Body of pancreas (tissue), 4 donors: ENCODE measurements around the gene MYH7.

Experiments
- POLR2A ChIP-seq, 3 donors: fragments of 450-650 bp; IDR thresholded peaks; one replicate each; pipeline ENCODE4 v1.6.1; 2016; ENCODE audit warnings: antibody characterized with exemption in 3 of 3, mild to moderate bottlenecking in 2 of 3
- TF ChIP-seq, protein P1 (sequence below), 7 experiments: fragments of 450-650 bp in 4 of 7; fragments of 200-600 bp in 3 of 7; sonication (generic) in 3 of 7; IDR thresholded peaks; one replicate each; pipeline ENCODE4 v1.5.1; 2016 to 2019; ENCODE audit warnings: antibody characterized with exemption in 7 of 7

DNA sequence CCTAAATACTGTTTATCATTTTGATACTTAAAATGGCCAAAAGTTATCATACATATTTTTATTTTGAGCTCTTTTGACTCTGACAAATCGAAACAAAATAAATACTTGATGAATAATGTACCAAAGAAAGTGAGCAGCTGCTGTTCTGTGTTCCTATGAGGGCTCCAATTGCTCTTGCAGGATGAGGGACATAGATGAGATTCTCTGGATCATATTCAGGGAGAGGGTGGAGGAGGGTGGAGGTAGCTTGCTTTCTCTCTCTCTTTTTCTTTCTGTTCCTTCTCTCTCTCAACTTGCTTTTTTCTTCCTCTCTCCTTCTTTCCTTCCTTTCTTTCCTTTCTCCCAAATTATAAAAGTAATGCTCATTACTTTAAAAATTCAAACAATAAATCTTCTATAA lies 8.9 kb upstream of the MYH7 start:
- TF ChIP-seq POLR2A (IDR thresholded peaks at IDR 0.05): no peak
- TF ChIP-seq, protein P1, sequence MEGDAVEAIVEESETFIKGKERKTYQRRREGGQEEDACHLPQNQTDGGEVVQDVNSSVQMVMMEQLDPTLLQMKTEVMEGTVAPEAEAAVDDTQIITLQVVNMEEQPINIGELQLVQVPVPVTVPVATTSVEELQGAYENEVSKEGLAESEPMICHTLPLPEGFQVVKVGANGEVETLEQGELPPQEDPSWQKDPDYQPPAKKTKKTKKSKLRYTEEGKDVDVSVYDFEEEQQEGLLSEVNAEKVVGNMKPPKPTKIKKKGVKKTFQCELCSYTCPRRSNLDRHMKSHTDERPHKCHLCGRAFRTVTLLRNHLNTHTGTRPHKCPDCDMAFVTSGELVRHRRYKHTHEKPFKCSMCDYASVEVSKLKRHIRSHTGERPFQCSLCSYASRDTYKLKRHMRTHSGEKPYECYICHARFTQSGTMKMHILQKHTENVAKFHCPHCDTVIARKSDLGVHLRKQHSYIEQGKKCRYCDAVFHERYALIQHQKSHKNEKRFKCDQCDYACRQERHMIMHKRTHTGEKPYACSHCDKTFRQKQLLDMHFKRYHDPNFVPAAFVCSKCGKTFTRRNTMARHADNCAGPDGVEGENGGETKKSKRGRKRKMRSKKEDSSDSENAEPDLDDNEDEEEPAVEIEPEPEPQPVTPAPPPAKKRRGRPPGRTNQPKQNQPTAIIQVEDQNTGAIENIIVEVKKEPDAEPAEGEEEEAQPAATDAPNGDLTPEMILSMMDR (IDR thresholded peaks at IDR 0.05): no peak
